ENCODE data around the gene SERTAD2.

SERTAD2 gene

GRCh38 chr2:64653109-64654062 lies at the start of gene SERTAD2:
SERTAD2 (minus strand) TSS chr2:64653913; CDS start chr2:64636871, 17,042 bp downstream.
- peak; percentile 59 to 73 (median 60) for DNase-seq (ENCODE audit: low read depth in 3 of 3)

GRCh38 chr2:64700133-64700809 lies 46.6 kb upstream of the SERTAD2 start:
- DNase-seq (ENCODE audit: low read depth in 3 of 3): no peak

GRCh38 chr2:64699712-64700111 lies 46.0 kb upstream of the SERTAD2 start:
- DNase-seq (ENCODE audit: low read depth in 3 of 3): peak in 1 of 3 donors; percentile 3

- no peak for DNase-seq (ENCODE audit: low read depth in 3 of 3)
Observed at GRCh38 chr2:64698668-64699444, 45.1 kb upstream of the SERTAD2 start.

- no peak for DNase-seq (ENCODE audit: low read depth in 3 of 3)
Observed at GRCh38 chr2:64698177-64698643, 44.5 kb upstream of the SERTAD2 start.

GRCh38 chr2:64697297-64698176 lies 43.8 kb upstream of the SERTAD2 start:
- DNase-seq (ENCODE audit: low read depth in 3 of 3): no peak

GRCh38 chr2:64696636-64697035 lies 42.9 kb upstream of the SERTAD2 start:
- DNase-seq (ENCODE audit: low read depth in 3 of 3): no peak

GRCh38 chr2:64695721-64696261 lies 42.1 kb upstream of the SERTAD2 start:
- no peak for DNase-seq (ENCODE audit: low read depth in 3 of 3)

- no peak for DNase-seq (ENCODE audit: low read depth in 3 of 3)
Observed at GRCh38 chr2:64692401-64692800, 38.7 kb upstream of the SERTAD2 start.

GRCh38 chr2:64688909-64689308 lies 35.2 kb upstream of the SERTAD2 start:
- DNase-seq (ENCODE audit: low read depth in 3 of 3): no peak

GRCh38 chr2:64686283-64686956 lies 32.7 kb upstream of the SERTAD2 start:
- no peak for DNase-seq (ENCODE audit: low read depth in 3 of 3)

GRCh38 chr2:64685430-64685829 lies 31.7 kb upstream of the SERTAD2 start:
- DNase-seq (ENCODE audit: low read depth in 3 of 3): no peak

- no peak for DNase-seq (ENCODE audit: low read depth in 3 of 3)
Observed at GRCh38 chr2:64683771-64684510, 30.2 kb upstream of the SERTAD2 start.

- DNase-seq (ENCODE audit: low read depth in 3 of 3): no peak
Observed at GRCh38 chr2:64681479-64681967, 27.8 kb upstream of the SERTAD2 start.

- DNase-seq (ENCODE audit: low read depth in 3 of 3): no peak
Observed at GRCh38 chr2:64679673-64680425, 26.1 kb upstream of the SERTAD2 start.

- DNase-seq (ENCODE audit: low read depth in 3 of 3): no peak
Observed at GRCh38 chr2:64678771-64679590, 25.3 kb upstream of the SERTAD2 start.

GRCh38 chr2:64677530-64677929 lies 23.8 kb upstream of the SERTAD2 start:
- DNase-seq (ENCODE audit: low read depth in 3 of 3): no peak
